Mucosa of gallbladder (tissue), 1 donor: Measurements from ENCODE around the gene LHFPL2. TPM values are rescaled to one million over a fixed set of nuclear protein-coding genes. Genes with fewer than 3 reads are reported as not detected.

ENCODE experiments used
- DNase-seq: peaks from one replicate; pipeline ENCODE4 v3.0.0-alpha.2; 2020; ENCODE audit warnings: low spot score
- total RNA-seq: library from RNA; stranded (reverse); gene quantifications from one replicate; pipeline ENCODE4 v1.2.1, GENCODE V29; 2021
- donor health status: DM: no; HTN: no; CAD: no.

LHFPL2 gene
- total RNA-seq, 1 donor from 2014 or later, result 22.5 TPM

GRCh38 chr5:78640662-78641474 lies 7.7 kb downstream of the LHFPL2 start:
- no peak for DNase-seq

DNA sequence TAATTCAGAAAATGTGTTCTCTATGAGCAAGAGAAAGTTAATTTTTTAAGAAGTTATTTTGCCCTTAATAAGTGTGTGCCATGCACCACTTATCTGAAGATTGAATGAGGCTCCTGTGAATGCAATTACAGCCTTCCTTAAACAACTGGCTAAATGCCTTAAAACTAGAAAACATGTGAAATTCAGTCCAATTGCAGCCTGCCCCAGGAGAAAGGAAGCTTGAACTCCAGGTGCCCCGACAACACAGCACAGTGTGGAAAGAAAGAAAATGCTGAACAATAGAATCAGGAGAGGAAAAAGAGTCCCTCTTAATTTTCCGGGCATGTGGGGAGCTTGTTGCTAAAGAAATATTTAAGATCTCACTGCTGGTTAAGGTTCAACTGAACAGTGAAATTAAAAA lies 8.8 kb downstream of the LHFPL2 start:
- DNase-seq, result no peak

GRCh38 chr5:78638973-78639669 lies 9.5 kb downstream of the LHFPL2 start:
- DNase-seq, result no peak

- DNase-seq, result peak; percentile 81
Measured at GRCh38 chr5:78638423-78638822, 10.1 kb downstream of the LHFPL2 start.

DNA sequence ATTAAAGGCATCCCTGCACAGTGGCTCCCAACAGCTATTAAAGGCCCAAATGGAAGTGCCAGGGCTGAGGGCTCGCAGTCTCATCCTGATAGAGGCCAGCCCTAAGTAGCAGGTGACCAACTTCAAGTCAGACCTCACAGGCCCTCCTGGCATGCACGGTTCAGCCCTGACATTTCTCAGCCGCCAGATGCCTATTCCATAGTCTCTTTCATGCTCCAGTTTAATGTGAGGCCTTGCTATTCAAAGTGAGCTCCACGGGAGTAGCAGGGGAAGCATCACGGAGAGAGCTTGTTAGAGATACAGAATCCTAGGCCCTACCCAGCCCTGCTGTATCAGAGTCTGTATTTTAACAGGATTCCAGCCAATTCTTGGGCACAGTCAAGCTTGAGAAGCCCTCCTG lies 11.1 kb downstream of the LHFPL2 start:
- DNase-seq, result no peak

DNA sequence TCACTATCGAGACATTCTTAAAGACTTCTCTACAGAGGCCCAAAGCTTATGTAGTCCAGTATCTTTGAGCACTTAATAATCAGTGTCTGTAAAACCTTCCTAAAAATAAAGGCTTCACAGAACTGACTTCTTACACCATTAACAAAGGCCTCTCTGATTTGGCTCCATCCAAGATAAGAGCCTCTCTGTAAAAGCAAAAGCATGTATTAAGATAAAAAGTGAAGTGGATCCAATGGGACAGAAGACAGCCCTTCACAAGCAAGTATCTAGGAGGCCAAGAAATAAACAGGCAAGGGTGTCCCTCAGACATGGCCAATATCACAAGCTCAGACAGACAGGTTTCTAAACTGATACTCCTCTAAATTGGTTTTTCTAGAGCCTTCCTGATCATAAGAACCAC lies 11.9 kb downstream of the LHFPL2 start:
- DNase-seq, result no peak

DNA sequence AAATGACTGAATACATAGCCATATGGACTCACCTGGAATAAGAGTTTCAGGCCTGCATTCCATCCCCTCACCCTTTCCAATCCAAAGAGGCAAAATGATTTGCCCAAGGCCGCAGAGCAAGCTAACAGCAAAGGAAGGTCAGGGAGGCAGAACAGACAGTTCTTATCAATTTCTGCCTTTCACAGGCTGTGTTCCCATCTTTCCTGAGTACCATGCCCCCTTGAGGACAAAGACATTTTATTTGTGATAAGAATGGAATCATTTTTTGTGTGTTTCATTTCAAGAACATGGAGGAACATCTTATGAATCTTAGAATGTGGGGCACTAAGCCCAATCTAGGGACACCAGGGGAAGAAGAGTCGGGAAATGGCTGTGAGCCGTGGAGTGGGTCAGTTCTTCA lies 13.9 kb downstream of the LHFPL2 start:
- DNase-seq, result no peak

DNA sequence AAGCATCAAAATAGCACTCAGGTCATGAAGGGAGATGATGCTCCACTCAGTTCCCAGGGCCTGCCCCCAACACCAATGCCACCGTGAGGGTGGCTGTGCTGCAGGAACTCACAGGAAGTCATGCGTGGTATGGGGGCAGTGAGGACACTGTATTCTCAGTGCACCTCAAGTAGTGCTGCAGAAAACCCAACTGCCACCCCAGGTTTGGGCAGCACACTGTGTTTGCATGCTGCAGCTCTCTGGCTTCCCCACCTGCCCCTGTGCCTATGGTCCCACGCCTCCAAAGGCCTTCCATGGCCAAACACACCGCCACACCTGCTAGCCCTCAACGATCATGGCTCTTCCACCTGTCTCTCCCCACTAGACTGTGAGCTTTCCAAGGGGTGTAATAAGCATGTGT lies 14.3 kb downstream of the LHFPL2 start:
- no peak for DNase-seq

DNA sequence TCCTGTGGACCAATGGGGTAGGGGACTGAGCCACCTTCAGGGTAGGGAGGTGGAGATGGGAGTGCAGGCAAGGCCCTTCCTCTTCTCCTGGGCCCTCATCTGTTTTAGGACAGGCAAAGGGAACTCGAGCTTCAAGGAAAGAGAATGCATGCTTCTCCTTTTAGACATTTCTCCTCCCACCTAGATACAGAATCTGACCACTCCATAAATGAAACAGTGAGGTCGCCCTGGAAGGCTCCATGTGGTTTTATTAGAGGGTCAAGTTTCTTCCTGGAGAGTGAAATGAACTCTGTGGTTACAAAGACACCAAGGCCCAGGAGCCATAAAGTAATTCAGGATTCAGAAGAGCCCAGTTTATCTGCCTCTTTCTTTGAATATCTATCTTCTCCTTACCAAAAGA lies 14.9 kb downstream of the LHFPL2 start:
- DNase-seq, result no peak

DNA sequence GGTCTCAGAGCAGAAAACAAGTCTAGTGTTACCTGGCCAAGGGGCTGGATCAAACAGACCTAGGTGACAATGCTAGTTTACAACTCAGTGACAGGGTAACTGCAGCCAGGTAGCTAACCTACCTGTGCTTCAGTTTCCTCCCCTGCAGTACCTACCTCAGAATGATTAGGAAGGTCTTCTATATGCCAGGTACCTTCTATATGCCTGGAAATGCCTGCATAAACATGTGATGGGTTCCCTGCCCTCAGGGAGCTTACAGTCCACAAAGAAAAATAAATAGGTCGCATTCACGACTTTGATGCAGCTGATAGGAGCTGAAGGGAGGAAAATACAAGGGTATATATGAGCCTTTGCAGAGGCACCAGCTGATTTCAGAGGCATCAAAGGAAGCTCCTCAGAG lies 16.1 kb downstream of the LHFPL2 start:
- DNase-seq, result no peak

DNA sequence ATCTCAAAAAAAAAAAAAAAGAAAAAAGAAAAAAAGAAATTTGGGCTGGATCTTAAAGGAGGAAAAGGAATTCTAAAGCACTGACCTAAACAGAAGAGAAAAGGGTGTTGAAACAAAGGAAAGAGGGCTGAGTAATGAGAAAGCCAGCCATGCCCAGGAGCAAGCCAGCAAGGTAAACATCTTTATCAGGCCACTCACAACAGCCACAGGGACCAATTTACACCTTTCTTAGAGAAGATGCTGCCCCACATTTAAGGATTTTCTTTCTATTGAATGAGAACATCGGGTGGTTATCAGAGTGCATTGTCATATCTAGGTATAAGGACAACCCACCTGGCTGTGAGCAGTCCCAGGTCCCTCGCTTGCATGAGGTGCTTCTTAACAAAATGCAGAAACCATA lies 16.6 kb downstream of the LHFPL2 start:
- no peak for DNase-seq

GRCh38 chr5:78630047-78630446 lies 18.5 kb downstream of the LHFPL2 start:
- no peak for DNase-seq

- DNase-seq, result no peak
Measured at GRCh38 chr5:78629624-78630023, 18.9 kb downstream of the LHFPL2 start.

DNA sequence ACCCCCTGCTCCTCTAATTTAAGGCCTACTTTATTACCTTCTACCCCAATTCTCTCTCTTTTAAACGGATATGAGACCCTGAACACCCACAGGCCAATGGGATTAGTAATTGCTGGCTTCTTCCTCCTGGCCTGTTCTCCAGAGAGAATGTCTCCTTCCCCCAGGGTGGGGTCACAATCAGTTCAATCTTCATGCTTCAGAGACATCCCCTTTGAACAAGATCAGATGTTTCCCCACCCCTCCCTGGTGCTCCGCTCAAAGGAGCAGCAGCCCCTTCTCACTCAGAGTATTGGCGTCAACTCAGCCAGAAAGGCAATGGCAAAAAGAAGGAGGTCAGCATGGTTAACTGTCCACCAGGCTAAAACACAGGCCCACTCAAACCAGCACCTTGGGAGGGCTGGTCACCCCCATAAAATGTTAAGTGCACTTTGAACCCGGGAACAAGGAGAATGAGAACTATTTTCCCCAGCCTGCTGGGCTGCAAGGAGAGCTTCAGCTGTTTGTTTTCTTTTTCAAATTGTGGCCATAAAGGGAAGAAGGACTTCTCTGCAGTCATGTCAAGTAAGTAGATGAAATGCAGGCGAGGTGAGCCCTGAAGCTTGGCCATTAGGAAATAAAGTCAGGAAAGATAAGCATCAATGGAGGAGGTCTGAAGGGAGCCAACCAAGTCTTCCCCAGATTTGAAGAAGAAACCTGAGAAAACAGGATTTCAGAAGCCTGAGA lies 20.1 kb downstream of the LHFPL2 start:
- DNase-seq, result no peak

DNA sequence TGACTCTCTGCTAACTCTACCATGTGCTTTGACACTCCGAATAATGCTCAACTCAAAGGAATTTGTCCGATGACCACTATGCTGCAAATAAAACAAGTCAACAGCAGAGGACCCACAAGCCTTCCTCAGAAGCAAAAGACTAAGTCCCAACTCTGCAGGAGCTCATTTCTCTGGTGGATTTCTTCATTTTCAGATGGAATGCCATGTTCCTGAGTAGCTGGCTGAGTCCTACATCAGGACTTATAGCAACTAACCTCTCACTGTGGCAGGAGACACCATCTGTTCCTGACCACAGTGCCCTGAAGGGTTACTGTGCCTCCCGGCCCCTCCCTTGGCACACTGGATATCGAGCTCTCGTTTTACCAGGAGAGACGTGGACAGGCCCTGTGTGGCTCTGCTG lies 20.8 kb downstream of the LHFPL2 start:
- DNase-seq, result no peak

DNA sequence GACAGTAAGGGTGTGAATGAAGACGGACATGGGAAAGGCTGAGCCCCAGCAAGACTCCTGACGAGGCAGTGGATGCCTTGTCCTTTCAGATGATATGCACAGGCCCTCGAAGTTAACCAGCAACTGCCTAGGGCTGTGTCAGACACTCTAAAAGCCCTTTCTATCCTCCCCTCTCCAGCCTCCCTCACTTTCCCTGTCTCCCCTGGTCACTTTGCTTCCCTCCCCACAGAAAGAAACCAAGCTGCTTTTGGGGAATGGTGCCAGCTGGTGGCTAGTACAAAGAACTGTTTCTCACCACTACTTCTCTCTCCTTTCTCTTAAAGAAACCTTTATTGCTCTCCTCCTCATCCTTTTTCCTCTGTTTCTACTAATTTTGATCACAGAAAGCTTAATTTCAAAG lies 21.4 kb downstream of the LHFPL2 start:
- DNase-seq, result no peak

DNA sequence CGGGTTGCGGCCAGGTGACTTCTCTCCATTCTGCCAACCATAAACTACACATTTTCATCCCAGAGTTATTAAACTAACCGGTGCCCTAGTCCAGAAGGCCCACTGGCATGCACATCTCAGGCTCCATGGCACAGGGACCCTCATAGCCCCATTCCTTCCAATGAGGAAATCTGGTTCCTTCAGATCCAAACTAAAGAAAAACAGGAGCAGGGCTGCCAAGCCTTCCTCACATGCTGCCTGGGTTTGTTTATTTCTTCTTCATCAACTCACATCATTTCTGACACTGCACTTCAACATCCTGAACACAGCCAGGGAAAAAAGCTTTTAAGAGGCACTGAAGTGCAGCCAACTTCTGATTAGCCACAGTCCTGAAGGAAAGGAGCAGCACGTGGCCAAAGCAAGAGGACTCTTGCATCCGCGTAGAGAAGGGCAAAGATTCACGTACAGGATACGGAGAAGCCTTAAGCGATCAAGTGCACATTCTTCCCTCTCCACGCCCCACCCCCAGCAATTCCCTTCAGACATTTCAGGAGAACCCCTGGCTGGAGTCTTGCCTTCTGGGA lies 22.5 kb downstream of the LHFPL2 start:
- no peak for DNase-seq

DNA sequence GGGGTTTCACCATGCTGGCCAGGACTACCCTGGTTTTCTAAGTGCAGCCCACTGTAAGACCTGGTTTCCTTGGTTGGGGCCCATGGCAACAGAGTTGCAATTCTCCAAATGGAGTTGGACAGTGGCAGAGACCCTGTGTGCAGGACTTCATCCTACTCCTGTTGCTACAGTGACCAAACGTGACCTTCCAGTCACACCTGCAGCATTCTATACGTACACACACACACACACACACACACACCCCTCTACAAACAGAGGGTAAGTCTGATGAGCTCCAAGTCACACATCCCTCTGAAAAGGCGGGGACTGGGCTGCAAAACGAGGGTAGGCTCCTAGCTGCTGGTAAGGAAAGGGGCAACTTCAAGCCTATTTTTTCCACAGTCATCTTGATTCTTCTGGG lies 23.6 kb downstream of the LHFPL2 start:
- DNase-seq, result no peak

- DNase-seq, result peak; percentile 63
Measured at GRCh38 chr5:78624011-78624541, 24.5 kb downstream of the LHFPL2 start.

- DNase-seq, result no peak
Measured at GRCh38 chr5:78622302-78622971, 26.1 kb downstream of the LHFPL2 start.

GRCh38 chr5:78621291-78621738 lies 27.3 kb downstream of the LHFPL2 start:
- no peak for DNase-seq
